Measurements from ENCODE around the gene FSHR. TPM values are rescaled to one million over a fixed set of nuclear protein-coding genes. Genes with fewer than 3 reads are reported as not detected.

The FSHR gene
- total RNA-seq, 1 donor from 2014 or later, result not detected

DNA sequence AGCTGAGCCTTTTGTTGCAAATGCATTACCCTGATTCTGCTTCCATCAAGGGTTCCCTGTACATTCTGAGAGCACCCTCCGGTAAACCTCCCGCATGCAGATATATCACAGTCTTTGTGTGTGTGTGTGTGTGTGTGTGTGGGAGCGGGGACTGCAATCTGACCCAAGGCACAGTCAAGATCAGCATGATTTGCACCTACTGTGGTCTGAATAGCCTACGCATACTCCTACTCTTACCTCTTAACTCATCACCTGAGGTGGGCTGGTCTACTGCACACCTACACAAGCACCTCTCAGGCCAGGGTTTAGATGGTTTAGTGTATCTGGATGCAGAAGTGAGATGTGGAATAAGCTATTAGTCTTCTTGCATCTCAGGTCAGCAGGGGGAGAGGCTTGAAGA, 174.6 kb downstream of the FSHR start:
- Mint-ChIP-seq H3K9me3 (ENCODE audit: unreplicated experiment) (no peaks in the 10 kb centered on the region), H3K27me3 (ENCODE audit: unreplicated experiment) (no peaks in the 10 kb centered on the region), H3K4me3 (ENCODE audit: unreplicated experiment) (no peak overlapping the region), H3K27ac (ENCODE audit: unreplicated experiment) (no peak overlapping the region), H3K36me3 (ENCODE audit: low read depth, unreplicated experiment) (no peaks in the 10 kb centered on the region), H3K4me1 (ENCODE audit: unreplicated experiment) (no peaks in the 10 kb centered on the region)
- DNase-seq (ENCODE audit: low spot score), result no peak
- TF ChIP-seq, protein P1, sequence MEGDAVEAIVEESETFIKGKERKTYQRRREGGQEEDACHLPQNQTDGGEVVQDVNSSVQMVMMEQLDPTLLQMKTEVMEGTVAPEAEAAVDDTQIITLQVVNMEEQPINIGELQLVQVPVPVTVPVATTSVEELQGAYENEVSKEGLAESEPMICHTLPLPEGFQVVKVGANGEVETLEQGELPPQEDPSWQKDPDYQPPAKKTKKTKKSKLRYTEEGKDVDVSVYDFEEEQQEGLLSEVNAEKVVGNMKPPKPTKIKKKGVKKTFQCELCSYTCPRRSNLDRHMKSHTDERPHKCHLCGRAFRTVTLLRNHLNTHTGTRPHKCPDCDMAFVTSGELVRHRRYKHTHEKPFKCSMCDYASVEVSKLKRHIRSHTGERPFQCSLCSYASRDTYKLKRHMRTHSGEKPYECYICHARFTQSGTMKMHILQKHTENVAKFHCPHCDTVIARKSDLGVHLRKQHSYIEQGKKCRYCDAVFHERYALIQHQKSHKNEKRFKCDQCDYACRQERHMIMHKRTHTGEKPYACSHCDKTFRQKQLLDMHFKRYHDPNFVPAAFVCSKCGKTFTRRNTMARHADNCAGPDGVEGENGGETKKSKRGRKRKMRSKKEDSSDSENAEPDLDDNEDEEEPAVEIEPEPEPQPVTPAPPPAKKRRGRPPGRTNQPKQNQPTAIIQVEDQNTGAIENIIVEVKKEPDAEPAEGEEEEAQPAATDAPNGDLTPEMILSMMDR (IDR thresholded peaks at IDR 0.05; ENCODE audit: unreplicated experiment), result no peak

DNA sequence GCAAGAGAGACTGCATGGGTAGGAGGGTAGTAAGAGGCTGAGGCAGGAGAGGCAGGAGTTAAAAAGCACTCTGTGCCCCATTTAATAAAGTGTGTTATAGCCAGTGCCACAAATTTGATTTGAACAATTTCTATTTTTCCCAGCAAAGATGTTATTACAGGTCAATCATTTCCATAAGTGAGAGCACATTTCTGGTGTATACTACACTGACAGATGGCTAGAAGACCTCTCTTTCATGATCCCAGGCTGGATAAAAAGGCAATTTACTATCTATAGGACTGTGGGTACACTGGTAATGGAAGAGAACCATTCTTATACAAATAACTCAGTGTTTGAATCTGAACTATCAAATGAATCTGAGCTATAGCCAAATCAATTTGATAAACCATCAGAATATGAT, 176.2 kb downstream of the FSHR start:
- H3K27ac Mint-ChIP-seq (ENCODE audit: unreplicated experiment), result no peak overlapping the region
- TF ChIP-seq, protein P1 (IDR thresholded peaks at IDR 0.05; ENCODE audit: unreplicated experiment), result no peak
- H3K4me1 Mint-ChIP-seq (ENCODE audit: unreplicated experiment), result no peaks in the 10 kb centered on the region

DNA sequence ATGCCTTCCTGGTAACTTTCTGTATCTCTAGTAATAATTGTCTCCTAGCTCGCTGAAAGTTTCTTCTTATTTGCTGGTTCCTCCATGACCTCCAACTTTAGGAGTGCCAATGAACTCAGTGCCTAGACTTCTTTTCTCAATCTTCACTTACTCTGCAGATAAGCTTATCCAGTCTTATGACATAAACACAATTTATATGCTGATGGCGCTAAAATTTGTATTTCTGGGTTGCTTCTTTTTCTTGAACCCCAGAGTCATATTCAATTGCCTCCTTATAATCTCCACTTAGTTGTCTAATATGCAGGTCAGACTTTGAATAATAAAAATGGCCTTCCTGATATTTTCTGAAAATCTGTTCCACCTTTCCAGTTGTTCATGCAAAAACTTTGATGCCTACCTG, 182.5 kb downstream of the FSHR start:
- Mint-ChIP-seq H3K4me1 (ENCODE audit: unreplicated experiment) (no peaks in the 10 kb centered on the region), H3K27me3 (ENCODE audit: unreplicated experiment) (no peaks in the 10 kb centered on the region)

More for the DNA sequence above, 176.2 kb downstream of the FSHR start:
- H3K9me3 Mint-ChIP-seq (ENCODE audit: unreplicated experiment), result no peaks in the 10 kb centered on the region
- no peak overlapping the region for H3K4me3 Mint-ChIP-seq (ENCODE audit: unreplicated experiment)
- no peaks in the 10 kb centered on the region for H3K36me3 Mint-ChIP-seq (ENCODE audit: low read depth, unreplicated experiment)
- DNase-seq (ENCODE audit: low spot score), result no peak
- no peaks in the 10 kb centered on the region for H3K27me3 Mint-ChIP-seq (ENCODE audit: unreplicated experiment)

DNA sequence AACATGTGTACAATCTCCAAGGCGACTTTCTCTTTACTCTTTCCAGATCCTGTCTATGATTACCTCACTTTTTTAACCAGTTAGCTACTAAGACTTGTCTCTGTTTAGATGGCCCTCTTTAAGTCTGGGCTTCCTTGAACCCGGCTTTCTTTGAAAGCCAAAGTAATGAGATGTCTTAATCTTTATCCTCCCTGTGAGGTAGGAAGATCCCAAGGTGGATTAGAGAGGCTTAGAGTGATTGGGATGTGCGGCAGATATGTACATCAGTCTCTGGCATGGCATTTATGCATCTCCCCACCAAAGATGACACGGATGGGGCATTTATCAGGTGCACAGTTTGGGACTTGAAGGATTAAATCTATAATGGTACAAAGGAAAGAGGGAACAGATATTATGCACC, 186.3 kb downstream of the FSHR start:
- Mint-ChIP-seq H3K36me3 (ENCODE audit: low read depth, unreplicated experiment) (no peaks in the 10 kb centered on the region), H3K9me3 (ENCODE audit: unreplicated experiment) (no peaks in the 10 kb centered on the region), H3K27me3 (ENCODE audit: unreplicated experiment) (no peaks in the 10 kb centered on the region), H3K27ac (ENCODE audit: unreplicated experiment) (no peak overlapping the region), H3K4me1 (ENCODE audit: unreplicated experiment) (peaks cover 5% of the 10 kb centered on the region), H3K4me3 (ENCODE audit: unreplicated experiment) (no peak overlapping the region)
- no peak for DNase-seq (ENCODE audit: low spot score)
- TF ChIP-seq, protein P1 (IDR thresholded peaks at IDR 0.05; ENCODE audit: unreplicated experiment), result no peak

More for the DNA sequence above, 182.5 kb downstream of the FSHR start:
- no peak for DNase-seq (ENCODE audit: low spot score)
- no peak overlapping the region for H3K27ac Mint-ChIP-seq (ENCODE audit: unreplicated experiment)
- no peak overlapping the region for H3K4me3 Mint-ChIP-seq (ENCODE audit: unreplicated experiment)
- H3K36me3 Mint-ChIP-seq (ENCODE audit: low read depth, unreplicated experiment), result no peaks in the 10 kb centered on the region
- no peaks in the 10 kb centered on the region for H3K9me3 Mint-ChIP-seq (ENCODE audit: unreplicated experiment)
- TF ChIP-seq, protein P1 (IDR thresholded peaks at IDR 0.05; ENCODE audit: unreplicated experiment), result no peak

DNA sequence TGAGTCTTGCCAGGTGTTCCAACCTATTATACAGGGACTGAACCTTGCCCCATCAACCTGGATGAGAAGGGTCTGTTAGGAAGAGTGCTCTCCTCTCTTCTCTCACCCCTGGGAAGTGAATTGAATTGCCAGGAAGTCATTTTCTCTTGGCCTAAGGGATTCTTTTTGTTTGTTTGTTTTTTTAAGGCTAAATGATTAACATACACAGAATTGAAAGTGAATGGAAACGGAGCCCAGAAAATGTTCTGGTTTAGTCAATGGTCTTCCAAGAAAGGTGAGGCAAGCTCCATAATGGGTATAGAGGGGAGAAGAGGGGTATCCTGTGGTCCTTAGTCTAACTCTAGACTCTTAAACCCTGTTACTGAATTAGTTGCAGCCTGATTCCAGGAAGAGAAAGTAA, 189.1 kb downstream of the FSHR start:
- Mint-ChIP-seq H3K9me3 (ENCODE audit: unreplicated experiment) (no peaks in the 10 kb centered on the region), H3K36me3 (ENCODE audit: low read depth, unreplicated experiment) (no peaks in the 10 kb centered on the region), H3K4me3 (ENCODE audit: unreplicated experiment) (no peak overlapping the region), H3K27ac (ENCODE audit: unreplicated experiment) (no peak overlapping the region), H3K27me3 (ENCODE audit: unreplicated experiment) (no peaks in the 10 kb centered on the region), H3K4me1 (ENCODE audit: unreplicated experiment) (peaks cover 5% of the 10 kb centered on the region)
- TF ChIP-seq, protein P1 (IDR thresholded peaks at IDR 0.05; ENCODE audit: unreplicated experiment), result no peak
- DNase-seq (ENCODE audit: low spot score), result no peak

All from endothelial cell (in vitro differentiated cells).